ENCODE results near the gene DNAJB11. TPM values are rescaled to one million over a fixed set of nuclear protein-coding genes. Genes with fewer than 3 reads are reported as not detected.

The DNAJB11 gene
- total RNA-seq, 1 experiment from 2014 or later = 54.3 TPM

- ChIA-PET RAD21 (ENCODE audit: low non-redundant PET in 1 of 2, low total read pairs in 2 of 2, uncharacterized antibody in 2 of 2, unreplicated experiment in 2 of 2) (no interaction called here), POLR2A (no interaction called here), CTCF (interaction anchor here (1.8 kb wide), 1 partner anchor 10 kb away, joined by 8 read pairs; no protein-coding TSS in a partner anchor)
- H3K9me3 ChIP-seq (ENCODE audit: control insufficient read depth in 1 of 2, insufficient read depth in 1 of 2, low read depth in 1 of 2, low read length in 2 of 2) = no peaks in the 10 kb centered on the region
- no peak overlapping the region for H3K9ac ChIP-seq (ENCODE audit: low read length)
- no peak for DNase-seq (ENCODE audit: low read depth, low spot score)
- no peak for ATAC-seq
- no peak for TF ChIP-seq FOSL1 (IDR thresholded peaks at IDR 0.05; ENCODE audit: low read depth)
- TF ChIP-seq, protein P1, sequence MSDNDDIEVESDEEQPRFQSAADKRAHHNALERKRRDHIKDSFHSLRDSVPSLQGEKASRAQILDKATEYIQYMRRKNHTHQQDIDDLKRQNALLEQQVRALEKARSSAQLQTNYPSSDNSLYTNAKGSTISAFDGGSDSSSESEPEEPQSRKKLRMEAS (IDR thresholded peaks at IDR 0.05) = no peak
- no peak for TF ChIP-seq EGR1 (IDR thresholded peaks at IDR 0.05; ENCODE audit: low read depth)
- TF ChIP-seq ZNF274 (IDR thresholded peaks at IDR 0.05; ENCODE audit: low read depth, low read length) = no peak
- TF ChIP-seq POLR2A (IDR thresholded peaks at IDR 0.05; ENCODE audit: borderline replicate concordance, extremely low read depth, insufficient read depth, insufficient read length) = no peak
- no peak for TF ChIP-seq YY1 (IDR thresholded peaks at IDR 0.05; ENCODE audit: extremely low read depth, insufficient replicate concordance, low read depth, low read length)
- no peak for TF ChIP-seq EZH2phosphoT487 (IDR thresholded peaks at IDR 0.05; ENCODE audit: borderline replicate concordance)
- no peak for TF ChIP-seq JUND (IDR thresholded peaks at IDR 0.05)
- no peak for TF ChIP-seq ZFX (IDR thresholded peaks at IDR 0.05)
- no peak for TF ChIP-seq TCF7L2 (IDR thresholded peaks at IDR 0.05; ENCODE audit: borderline replicate concordance, extremely low read depth, insufficient read depth, insufficient read length)
- no peak for TF ChIP-seq ZBTB33 (IDR thresholded peaks at IDR 0.05; ENCODE audit: extremely low read depth, insufficient replicate concordance, low read length)
- TF ChIP-seq, protein P2, sequence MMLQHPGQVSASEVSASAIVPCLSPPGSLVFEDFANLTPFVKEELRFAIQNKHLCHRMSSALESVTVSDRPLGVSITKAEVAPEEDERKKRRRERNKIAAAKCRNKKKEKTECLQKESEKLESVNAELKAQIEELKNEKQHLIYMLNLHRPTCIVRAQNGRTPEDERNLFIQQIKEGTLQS (IDR thresholded peaks at IDR 0.05) = no peak
- no peak for TF ChIP-seq POLR2AphosphoS5 (IDR thresholded peaks at IDR 0.05; ENCODE audit: low read depth, low read length)
- H3K27ac ChIP-seq (ENCODE audit: low read depth, low read length) = no peak overlapping the region
- H3K79me2 ChIP-seq (ENCODE audit: insufficient read depth, low read length) = no peaks in the 10 kb centered on the region
- no peak overlapping the region for H3K4me2 ChIP-seq (ENCODE audit: low read length)
- no peaks in the 10 kb centered on the region for H3K36me3 ChIP-seq (ENCODE audit: control insufficient read depth in 1 of 2, insufficient read depth in 2 of 2, low read length in 2 of 2)
- H3K9me2 ChIP-seq (ENCODE audit: insufficient read depth) = no peaks in the 10 kb centered on the region
- H2AFZ ChIP-seq (ENCODE audit: low read depth, low read length, poor library complexity, severe bottlenecking) = no peak overlapping the region
- no TSS peak for BruUV-seq (replicated peaks)
- no peaks in the 10 kb centered on the region for H3K27me3 ChIP-seq (ENCODE audit: insufficient read depth, low read length)
- intact Hi-C loops (cut with micrococcal nuclease) = no loop called here
- H4K20me1 ChIP-seq (ENCODE audit: insufficient read depth) = no peaks in the 10 kb centered on the region
- H3K4me3 ChIP-seq (replicated peaks in 1 of 2; ENCODE audit: low read depth in 1 of 2, low read length in 2 of 2) = no peak overlapping the region
- no peaks in the 10 kb centered on the region for H3K4me1 ChIP-seq (ENCODE audit: control insufficient read depth in 1 of 2, insufficient read depth in 2 of 2, low read length in 2 of 2)
These were observed 55.8 kb downstream of the DNAJB11 start for GRCh38 chr3:186626254-186626847.

Data from HCT116 (cell line).